Right ventricle myocardium superior (tissue), 1 donor: ENCODE results near the gene MRPL37. TPM values are rescaled to one million over a fixed set of nuclear protein-coding genes. Genes with fewer than 3 reads are reported as not detected.

Experiments
- ATAC-seq: fragments of 200-7000 bp; cut with Tn5 transposase; one replicate; pipeline ENCODE4 v1.9.1; 2020; ENCODE audit warnings: mild to moderate bottlenecking; ENCODE audit not compliant: poor library complexity
- DNase-seq: peaks from one replicate; pipeline ENCODE4 v3.0.0-alpha.2; 2020
- intact Hi-C: fragments of 100-400 bp; cut with DNase I; formaldehyde crosslinking; loops from one replicate; pipeline ENCODE4 v1.11.2; 2022
- total RNA-seq: library from RNA; stranded (reverse); fragmentation: NEBNext Ultra II Directional; extraction: Animal tissue kit (Norgen Biotek cat#: 25700); gene quantifications from one replicate; pipeline ENCODE4 v1.2.1, GENCODE V29; 2021
- donor health status: DM: no; HTN: yes; CAD: no; lungs with severe emphysema.

MRPL37 gene
- total RNA-seq, 1 donor from 2014 or later: 78.6 TPM

DNA sequence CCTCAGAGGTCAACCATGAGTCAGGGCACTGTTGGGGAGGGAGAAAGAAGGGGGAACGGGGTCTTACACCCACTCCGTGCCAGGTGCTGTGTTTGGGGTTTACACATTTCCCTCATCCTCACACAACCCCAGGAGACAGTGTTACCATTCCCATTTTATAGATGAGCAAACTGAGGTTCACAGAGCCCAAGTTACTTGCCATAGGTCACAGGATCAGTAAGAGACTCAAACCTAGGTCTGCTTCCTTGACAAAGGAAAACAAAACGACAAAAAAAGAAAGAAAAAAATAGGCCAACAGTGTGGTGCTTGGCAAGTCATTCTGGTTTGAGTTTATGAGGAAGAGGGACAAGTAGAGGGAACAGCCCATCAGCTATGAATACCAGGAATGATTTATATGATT, 30.9 kb upstream of the MRPL37 start:
- ATAC-seq (no peak), DNase-seq (no peak)
- intact Hi-C loops: no loop called here

GRCh38 chr1:54171016-54171415, 29.0 kb upstream of the MRPL37 start:
- DNase-seq (no peak), ATAC-seq (no peak)
- intact Hi-C loops: no loop called here

DNA sequence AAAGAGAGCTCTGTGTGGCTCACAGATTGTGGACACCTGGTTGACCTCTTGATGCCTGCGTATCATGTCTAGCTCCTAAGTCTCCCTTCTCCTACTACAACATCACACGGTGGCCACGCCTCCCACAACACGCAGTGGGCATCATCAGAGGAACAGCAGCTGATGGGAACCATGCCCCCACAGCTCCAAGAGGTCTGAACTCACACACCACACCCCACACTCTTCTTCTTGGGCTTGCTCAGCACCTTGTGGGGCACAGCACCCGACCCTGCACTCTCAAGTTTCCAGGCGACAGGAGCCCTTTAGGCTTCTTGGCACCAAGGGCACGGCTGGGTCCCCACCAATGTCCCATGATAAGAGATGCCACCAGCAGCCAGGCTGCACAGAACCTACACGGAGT, 28.4 kb upstream of the MRPL37 start:
- intact Hi-C loops: no loop called here
- no peak for DNase-seq
- ATAC-seq: no peak

DNA sequence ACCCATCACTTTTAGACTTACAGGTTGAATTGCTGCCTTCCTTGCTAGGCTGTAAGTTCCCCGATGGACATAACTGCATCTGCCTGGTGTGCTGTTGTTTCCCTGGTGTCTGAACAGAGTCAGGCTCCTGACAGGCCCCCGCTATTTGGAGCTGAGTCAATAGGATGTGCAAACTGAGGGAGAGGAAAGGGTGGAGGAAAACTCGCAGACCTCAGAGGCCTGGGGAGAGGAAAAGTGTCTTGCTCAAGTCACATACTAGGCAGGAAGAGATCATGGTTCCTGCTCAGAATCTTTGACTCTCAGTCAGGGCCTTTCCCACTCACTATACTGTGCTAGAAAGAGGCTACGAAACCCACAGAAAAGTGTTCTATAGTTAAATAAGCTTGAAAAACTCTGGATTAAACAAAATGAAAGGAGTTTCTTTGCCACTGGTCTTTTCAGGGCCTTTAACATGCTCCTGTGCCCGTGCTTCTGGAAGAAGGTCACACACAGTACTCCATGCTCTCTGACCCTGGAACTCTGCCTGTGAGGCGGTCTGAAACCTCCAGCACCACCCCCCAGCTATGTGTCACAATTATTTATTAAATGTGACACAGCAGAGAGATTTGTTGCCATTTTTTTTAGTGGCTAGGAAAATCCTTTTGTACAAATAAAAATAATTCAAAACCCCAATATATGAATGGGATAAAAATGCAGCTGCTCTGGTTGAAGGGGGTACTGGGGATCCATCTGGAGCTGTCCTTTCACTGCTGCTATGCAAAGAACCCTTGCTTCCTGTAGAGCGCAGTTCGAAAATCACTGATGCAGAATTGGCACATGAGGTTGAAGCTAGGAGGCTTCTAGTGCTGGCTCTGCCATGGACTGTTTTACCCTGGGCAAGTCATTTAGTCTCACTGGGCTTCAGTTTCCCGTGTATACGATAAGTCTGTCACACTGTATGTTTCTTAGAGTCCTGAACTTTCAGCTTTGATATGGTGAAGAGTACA, 27.1 kb upstream of the MRPL37 start:
- ATAC-seq (no peak), DNase-seq (no peak)
- intact Hi-C loops: no loop called here

DNA sequence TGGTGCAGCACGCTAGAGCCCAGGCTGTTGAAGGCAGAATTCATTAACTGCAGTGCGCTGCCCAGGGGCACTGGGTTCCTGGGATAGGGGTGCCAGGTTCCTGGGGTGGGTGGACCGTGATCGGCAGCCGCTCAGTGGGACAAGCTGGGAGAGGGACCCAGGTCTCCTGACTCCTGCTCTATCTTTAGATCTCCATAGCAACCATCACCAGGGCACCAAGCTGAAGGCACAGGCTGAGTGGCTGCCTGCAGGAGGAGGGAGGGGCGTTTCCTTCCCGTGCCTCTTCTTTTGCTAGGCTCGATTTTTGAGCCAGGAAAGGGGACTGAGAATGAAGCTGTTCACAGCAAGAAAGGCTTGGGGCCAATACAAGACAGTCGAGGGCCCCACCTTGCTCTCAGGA, 26.3 kb upstream of the MRPL37 start:
- DNase-seq: no peak

DNA sequence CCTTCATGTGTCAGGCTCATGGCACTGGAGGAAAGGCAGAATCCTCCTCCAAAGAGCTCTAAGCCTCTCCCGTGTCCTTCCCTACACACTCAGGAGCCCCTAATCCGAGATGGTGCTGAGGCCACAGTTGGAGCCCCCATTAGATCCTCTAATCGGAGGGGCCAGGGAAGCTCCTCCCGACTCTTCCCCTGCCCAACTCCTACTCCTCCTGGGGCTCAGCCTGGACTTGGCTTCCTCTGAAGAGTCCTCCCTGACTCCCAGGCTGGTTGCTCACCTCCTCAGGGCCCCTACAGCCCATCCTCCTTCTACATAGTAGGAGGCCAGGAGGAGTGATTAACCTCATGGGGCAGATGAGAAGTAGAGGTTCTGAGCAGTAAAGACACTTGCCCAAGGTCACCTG, 25.9 kb upstream of the MRPL37 start:
- ATAC-seq (no peak), DNase-seq (no peak)
- intact Hi-C loops: no loop called here

More for the DNA sequence above, 26.3 kb upstream of the MRPL37 start:
- ATAC-seq: no peak
- intact Hi-C loops: no loop called here

DNA sequence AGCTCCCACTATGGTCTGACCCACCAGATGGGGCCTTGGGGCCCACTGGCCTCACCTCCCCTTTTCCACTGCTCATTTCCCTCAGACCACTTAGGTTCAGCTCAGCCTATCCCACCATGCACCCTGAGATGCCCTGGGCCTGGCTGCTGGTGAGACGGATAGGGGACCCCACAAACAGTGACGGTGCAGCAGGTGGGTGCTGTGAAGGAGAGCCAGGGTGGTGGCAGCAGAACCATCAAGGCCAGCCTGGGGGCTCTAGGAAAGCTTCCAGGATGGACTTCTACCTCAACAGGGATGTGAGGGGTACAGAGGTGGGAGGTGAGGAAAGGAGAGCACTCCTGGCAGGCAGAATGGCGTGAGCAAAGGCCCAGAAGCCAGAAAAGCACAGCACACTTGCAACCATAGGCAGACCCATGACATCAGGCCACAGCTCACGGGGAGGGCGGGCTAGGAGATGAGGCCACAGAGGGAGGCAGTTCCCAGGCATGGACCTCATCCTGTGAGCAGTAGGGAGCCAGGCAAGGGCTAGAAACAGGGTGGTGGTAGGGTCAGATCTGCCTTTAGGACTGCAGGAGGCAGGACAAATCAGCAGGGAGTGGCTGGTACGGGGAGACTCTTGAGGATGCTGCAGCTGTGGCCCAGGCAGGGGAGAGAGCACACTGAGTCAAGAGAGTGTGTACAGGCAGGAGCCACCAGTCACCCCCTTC, 23.2 kb upstream of the MRPL37 start:
- no peak for DNase-seq
- ATAC-seq: no peak
- intact Hi-C loops: no loop called here

DNA sequence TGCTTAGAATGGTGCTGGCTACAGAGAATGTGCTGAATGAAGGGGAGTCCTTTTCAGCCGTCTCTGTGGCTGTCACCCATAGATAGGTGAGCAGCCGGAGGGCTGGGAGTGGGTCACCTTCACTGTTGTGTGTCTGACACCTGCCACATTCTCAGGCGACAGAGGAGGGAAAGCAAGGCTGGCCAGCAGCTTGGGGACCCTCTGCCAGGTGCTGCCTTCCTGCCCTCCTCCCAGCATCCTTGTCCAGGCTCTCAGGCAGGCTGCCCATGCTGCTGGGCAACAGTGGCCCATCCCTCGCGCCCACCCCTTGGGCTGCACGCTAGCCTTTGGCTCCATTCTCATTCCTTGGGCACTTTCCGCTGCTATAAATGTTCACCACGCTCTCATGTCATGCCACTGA, 22.2 kb upstream of the MRPL37 start:
- intact Hi-C loops: no loop called here
- ATAC-seq (no peak), DNase-seq (no peak)

DNA sequence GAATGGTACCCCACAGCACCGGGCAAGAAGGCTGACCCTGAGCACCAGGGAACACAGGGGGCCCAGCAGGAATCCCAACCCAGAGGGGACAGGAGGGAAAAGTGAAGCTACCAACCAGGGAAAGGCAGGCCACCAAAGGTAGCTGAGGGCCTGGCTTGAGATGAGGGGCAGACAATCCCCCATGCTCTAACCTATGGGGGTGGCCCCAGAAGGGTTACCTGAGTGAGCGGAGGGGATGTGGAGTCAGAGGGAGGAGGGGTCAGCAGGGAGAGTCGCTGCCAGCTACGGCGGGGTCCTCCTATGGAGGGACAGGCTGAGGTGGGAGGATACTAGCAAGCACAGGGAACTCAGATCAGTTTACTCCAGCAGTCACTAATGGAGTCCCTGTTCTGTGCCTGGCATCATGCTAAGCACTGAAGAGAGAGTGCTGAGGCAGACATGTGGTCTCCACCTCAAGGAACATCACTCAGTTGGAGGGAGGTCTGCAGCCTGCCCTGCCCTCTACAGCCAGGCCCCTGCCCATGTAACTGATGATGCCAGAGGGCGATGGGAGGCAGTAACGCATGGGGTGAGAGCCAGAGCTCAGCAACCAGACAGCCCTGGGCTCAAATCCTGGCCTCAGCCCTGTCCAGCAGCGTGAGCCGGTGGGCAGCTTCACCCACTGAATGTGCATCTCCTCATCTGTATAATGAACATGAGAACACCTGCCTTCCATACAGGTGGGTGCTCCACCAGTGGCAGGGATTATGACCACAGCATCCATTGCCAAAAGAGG, 21.5 kb upstream of the MRPL37 start:
- intact Hi-C loops: no loop called here
- ATAC-seq (no peak), DNase-seq (no peak)

GRCh38 chr1:54180701-54181360, 19.1 kb upstream of the MRPL37 start:
- no peak for DNase-seq
- ATAC-seq: no peak
- intact Hi-C loops: no loop called here

DNA sequence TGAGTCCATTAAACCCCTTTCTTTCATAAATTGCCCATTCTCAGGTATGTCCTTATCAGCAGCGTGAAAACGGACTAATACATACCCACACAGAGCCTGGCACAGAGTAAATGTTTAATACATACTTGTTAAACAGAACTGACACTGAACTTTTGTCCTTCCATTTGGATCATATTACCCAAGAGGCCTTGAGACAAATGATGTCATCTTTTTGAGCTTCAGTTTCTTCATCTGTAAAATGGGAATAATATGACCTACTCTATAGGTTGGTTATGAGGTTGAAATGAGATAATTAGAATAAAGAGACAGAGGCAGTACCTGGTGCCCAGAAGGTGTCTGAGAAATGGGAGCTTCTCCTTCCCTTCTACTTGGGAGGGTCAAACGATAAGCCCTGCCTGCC, 13.9 kb upstream of the MRPL37 start:
- intact Hi-C loops: no loop called here
- ATAC-seq: no peak
- DNase-seq: no peak

DNA sequence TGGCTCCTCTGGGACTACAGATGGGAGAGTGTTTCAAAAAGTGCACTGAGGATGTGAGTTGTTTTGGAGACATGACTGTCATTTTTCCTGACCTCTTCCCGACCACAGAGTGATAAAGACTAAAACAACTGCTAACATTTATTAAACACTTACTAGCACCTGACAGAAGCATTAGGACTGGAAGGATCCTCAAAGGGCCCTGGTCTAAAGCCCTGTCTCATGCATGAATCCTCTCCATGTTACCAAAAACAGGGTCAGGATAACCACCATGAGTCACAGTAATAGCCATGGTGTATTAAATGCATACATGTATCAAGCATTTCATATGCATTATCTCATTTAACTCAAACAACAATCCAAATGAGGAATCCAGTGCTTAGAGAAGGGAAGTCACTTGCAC, 11.7 kb upstream of the MRPL37 start:
- intact Hi-C loops: no loop called here
- ATAC-seq (no peak), DNase-seq (no peak)

DNA sequence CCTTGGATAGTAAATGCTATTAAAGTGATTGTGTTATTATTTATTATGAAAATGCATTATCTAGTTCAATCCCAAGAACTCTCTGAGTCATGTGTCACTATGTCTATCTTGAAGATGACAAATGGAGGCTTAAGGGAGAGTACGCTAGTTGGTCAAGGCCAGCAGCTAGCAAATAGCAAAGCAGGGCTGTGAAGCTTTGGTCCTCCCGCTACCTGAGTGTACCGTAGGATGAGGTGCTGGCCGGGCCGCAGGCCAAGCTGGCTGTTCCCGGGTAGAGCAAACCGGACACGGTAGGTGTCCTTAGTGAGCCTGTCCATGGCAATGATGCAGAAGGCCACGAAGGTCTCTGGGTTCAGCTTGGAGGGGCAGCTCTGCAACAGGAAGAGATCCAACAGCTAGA, 9.4 kb upstream of the MRPL37 start:
- no peak for DNase-seq
- intact Hi-C loops: no loop called here
- ATAC-seq: no peak

DNA sequence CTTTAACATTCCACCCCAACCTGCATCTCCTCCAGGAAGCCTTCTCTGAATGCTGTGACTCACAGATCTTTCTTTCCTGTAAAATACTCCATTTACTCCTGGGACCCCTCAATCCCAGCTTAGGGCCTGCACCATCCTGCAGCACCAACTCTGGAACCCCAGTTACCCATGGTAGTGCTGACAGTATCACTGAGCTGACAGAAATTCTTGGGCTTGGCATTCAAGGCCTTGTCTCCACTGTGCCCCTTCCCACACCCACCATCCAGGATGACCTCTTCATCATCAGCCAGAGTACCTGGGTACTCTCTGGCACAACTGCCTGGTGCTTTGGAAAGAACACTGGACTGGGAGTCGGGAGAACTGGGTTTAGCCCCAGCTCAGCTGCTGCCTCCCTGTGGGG, 8.4 kb upstream of the MRPL37 start:
- ATAC-seq: no peak
- DNase-seq: no peak
- intact Hi-C loops: no loop called here

DNA sequence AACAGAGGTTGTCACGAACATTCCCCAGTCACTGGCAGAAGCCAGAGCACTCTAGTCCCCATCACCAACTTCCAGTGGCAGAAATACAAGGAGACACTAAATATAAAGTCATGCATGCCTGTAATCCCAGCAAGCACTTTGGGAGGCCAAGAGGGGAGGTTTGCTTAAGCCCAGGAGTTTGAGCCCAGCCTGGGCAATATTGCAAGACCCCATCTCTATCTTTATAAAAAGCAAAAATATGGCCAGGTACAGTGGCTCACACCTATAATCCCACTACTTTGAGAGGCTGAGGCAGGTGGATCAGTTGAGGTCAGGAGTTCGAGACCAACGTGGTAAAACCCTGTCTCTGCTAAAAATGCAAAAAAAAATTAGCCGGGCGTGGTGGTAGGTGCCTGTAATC, 6.5 kb upstream of the MRPL37 start:
- intact Hi-C loops: no loop called here
- no peak for DNase-seq
- ATAC-seq: no peak

DNA sequence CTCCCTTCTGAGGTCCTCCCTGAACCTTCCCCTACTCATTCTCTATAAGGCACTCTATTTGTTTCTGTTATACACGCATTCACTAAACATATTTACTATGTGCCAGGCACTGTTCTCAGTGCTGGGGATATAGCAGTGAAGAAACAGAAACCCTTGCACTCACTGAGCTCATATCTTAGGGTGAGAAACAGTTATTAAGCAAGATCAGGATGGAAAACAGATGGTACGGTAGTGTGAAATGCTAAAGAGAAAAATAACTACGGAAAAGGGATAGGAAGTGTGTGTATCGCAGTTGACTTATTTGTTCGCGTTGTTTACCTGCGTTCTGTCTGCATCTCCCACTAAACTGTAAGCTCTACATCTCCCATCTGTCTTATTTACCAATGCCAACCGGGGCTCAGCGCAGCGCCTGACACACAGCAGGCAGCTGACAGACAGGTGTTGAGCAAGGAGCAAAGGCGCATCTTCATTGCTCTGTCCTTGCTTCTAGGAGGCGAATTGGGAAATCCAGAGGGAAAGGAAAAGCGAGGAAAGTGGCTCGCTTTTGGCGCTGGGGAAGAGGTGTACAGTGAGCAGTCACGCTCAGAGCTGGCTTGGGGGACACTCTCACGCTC, 709 bp upstream of the MRPL37 start:
- DNase-seq: no peak
- no peak for ATAC-seq
- intact Hi-C loops: no loop called here

GRCh38 chr1:54200519-54200997, 591 bp downstream of the MRPL37 start:
- ATAC-seq (peak; percentile 27), DNase-seq (no peak)
- intact Hi-C loops: loop anchor here (5.0 kb wide), 1 partner anchor 207 kb away; the partner anchor contains the start of gene SSBP3

GRCh38 chr1:54204199-54204598, 4.2 kb downstream of the MRPL37 start:
- intact Hi-C loops: loop anchor here (5.0 kb wide), 1 partner anchor 203 kb away; the partner anchor contains the start of gene SSBP3
- DNase-seq: no peak
- no peak for ATAC-seq
